Measurements from ENCODE around the gene ATOSB. TPM values are rescaled to one million over a fixed set of nuclear protein-coding genes. Genes with fewer than 3 reads are reported as not detected.
"Not testable (repeated sequence)": the region's sequence is repeated elsewhere in the genome, so short reads cannot be mapped to it uniquely, and the experiment has no call there.

The ATOSB gene
- total RNA-seq, 4 donors from 2014 or later, result 7.8 to 21.0 (median 11.8) TPM

GRCh38 chr9:35161713-35162604 lies 46.3 kb upstream of the ATOSB start, which contains the start of gene UNC13B:
TSS of gene UNC13B (plus strand) at chr9:35162009. CDS start at chr9:35162284, 275 bp downstream.
- Histone ChIP-seq H3K4me3 (replicated peaks in 1 of 3) (peak within 1 kb of the TSS; percentile 51 to 74 (median 72)), H3K27ac (peak within 1 kb of the TSS; percentile 68 to 89 (median 81)), H3K4me1 (peaks cover 10% of the 10 kb centered on the region in 2 donors), H3K27me3 (no peaks in the 10 kb centered on the region), H3K9me3 (no peaks in the 10 kb centered on the region), H3K36me3 (no peaks in the 10 kb centered on the region)
- TF ChIP-seq, protein P1, sequence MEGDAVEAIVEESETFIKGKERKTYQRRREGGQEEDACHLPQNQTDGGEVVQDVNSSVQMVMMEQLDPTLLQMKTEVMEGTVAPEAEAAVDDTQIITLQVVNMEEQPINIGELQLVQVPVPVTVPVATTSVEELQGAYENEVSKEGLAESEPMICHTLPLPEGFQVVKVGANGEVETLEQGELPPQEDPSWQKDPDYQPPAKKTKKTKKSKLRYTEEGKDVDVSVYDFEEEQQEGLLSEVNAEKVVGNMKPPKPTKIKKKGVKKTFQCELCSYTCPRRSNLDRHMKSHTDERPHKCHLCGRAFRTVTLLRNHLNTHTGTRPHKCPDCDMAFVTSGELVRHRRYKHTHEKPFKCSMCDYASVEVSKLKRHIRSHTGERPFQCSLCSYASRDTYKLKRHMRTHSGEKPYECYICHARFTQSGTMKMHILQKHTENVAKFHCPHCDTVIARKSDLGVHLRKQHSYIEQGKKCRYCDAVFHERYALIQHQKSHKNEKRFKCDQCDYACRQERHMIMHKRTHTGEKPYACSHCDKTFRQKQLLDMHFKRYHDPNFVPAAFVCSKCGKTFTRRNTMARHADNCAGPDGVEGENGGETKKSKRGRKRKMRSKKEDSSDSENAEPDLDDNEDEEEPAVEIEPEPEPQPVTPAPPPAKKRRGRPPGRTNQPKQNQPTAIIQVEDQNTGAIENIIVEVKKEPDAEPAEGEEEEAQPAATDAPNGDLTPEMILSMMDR (IDR thresholded peaks at IDR 0.05), result peak in 2 of 6 experiments; percentile 8 to 19
- peak; percentile 65 to 94 for TF ChIP-seq POLR2A (IDR thresholded peaks at IDR 0.05)
- 0% methylated on average over 21 to 36 of the region's 70 CpGs for WGBS, 2 donors
- DNase-seq, result peak; percentile 94 to 96
- intact Hi-C loops (cut with DNase I), result no loop called here

GRCh38 chr9:35158501-35159280 lies 43.0 kb upstream of the ATOSB start:
- peaks cover 10% of the 10 kb centered on the region in 2 donors for H3K4me1 ChIP-seq
- H3K36me3 ChIP-seq, result no peaks in the 10 kb centered on the region
- no peak for DNase-seq
- no peaks in the 10 kb centered on the region for H3K9me3 ChIP-seq
- H3K4me3 ChIP-seq (replicated peaks in 1 of 3), result no peak overlapping the region
- no peaks in the 10 kb centered on the region for H3K27me3 ChIP-seq
- no peak overlapping the region for H3K27ac ChIP-seq
- intact Hi-C loops (cut with DNase I), result no loop called here
- WGBS, 2 donors, result 86 to 89% methylated on average over 10 of the region's 10 CpGs
- no peak for TF ChIP-seq POLR2A (IDR thresholded peaks at IDR 0.05)
- TF ChIP-seq, protein P1 (IDR thresholded peaks at IDR 0.05), result no peak

DNA sequence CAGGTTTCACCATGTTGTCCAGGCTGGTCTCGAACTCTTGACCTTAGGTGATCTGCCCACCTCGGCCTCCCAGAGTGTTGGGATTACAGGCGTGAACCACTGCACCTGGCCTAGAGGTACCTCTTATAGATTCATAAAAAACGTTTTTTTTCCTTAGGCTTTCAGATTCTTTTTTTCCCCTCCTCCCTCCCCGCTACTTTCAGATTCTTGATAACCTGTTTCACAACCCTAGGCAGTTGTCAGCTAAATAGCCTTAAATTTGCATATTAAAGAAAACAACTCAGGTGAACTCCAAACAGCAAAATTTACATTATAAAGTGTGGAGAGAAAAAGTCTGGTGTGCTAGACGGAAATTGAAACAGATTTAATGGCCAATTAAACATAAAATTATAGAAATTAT lies 42.2 kb upstream of the ATOSB start:
- intact Hi-C loops (cut with DNase I); H3K36me3 ChIP-seq; H3K4me1 ChIP-seq; DNase-seq; H3K4me3 ChIP-seq (replicated peaks in 1 of 3); H3K27me3 ChIP-seq; H3K9me3 ChIP-seq; H3K27ac ChIP-seq: not testable (repeated sequence)
- WGBS, 2 donors, result 74 to 75% methylated on average over 6 of the region's 6 CpGs

GRCh38 chr9:35156781-35157180 lies 41.1 kb upstream of the ATOSB start:
- no peak for DNase-seq
- Histone ChIP-seq H3K4me3 (replicated peaks in 1 of 3) (no peak overlapping the region), H3K27me3 (no peaks in the 10 kb centered on the region), H3K4me1 (no peaks in the 10 kb centered on the region), H3K9me3 (no peaks in the 10 kb centered on the region), H3K27ac (no peak overlapping the region), H3K36me3 (no peaks in the 10 kb centered on the region)
- intact Hi-C loops (cut with DNase I), result no loop called here
- TF ChIP-seq, protein P1 (IDR thresholded peaks at IDR 0.05), result no peak
- TF ChIP-seq POLR2A (IDR thresholded peaks at IDR 0.05), result no peak

- Histone ChIP-seq H3K27ac (no peak overlapping the region), H3K9me3 (no peaks in the 10 kb centered on the region), H3K4me1 (no peaks in the 10 kb centered on the region), H3K27me3 (no peaks in the 10 kb centered on the region), H3K36me3 (no peaks in the 10 kb centered on the region), H3K4me3 (replicated peaks in 1 of 3) (no peak overlapping the region)
- WGBS, 2 donors, result 93 to 94% methylated on average over 9 of the region's 9 CpGs
- intact Hi-C loops (cut with DNase I), result no loop called here
- DNase-seq, result no peak
- no peak for TF ChIP-seq POLR2A (IDR thresholded peaks at IDR 0.05)
- TF ChIP-seq, protein P1 (IDR thresholded peaks at IDR 0.05), result no peak
Observed at GRCh38 chr9:35152926-35153325, 37.3 kb upstream of the ATOSB start.

GRCh38 chr9:35147941-35148563 lies 32.4 kb upstream of the ATOSB start:
- DNase-seq; H3K4me1 ChIP-seq; H3K36me3 ChIP-seq; H3K9me3 ChIP-seq; H3K27me3 ChIP-seq; intact Hi-C loops (cut with DNase I); H3K4me3 ChIP-seq (replicated peaks in 1 of 3); H3K27ac ChIP-seq: not testable (repeated sequence)
- 80 to 82% methylated on average over 5 of the region's 5 CpGs for WGBS, 2 donors

All from thyroid gland (tissue), 4 donors.